Astrocyte of the spinal cord (primary cell): ENCODE data around the gene CDH2.

Source experiments
- DNase-seq: peaks from one replicate; pipeline ENCODE4 v3.0.0; 2011; ENCODE audit warnings: low read depth, low spot score
- H3K4me3 ChIP-seq: 2 replicates; pipeline ENCODE4 v1.5.1; 2011; ENCODE audit warnings: low read depth, mild to moderate bottlenecking, low read length, moderate library complexity
- in situ Hi-C: cut with HindIII; loops from 2 replicates; pipeline ENCODE4 v1.10.0; 2017; ENCODE audit warnings: low sequenced_read_pairs
- TF ChIP-seq, protein P1 (sequence below): IDR thresholded peaks from 2 replicates; pipeline ENCODE4 v1.5.1; 2012; ENCODE audit warnings: low read depth, mild to moderate bottlenecking, low read length, inconsistent platforms

CDH2 gene

DNA sequence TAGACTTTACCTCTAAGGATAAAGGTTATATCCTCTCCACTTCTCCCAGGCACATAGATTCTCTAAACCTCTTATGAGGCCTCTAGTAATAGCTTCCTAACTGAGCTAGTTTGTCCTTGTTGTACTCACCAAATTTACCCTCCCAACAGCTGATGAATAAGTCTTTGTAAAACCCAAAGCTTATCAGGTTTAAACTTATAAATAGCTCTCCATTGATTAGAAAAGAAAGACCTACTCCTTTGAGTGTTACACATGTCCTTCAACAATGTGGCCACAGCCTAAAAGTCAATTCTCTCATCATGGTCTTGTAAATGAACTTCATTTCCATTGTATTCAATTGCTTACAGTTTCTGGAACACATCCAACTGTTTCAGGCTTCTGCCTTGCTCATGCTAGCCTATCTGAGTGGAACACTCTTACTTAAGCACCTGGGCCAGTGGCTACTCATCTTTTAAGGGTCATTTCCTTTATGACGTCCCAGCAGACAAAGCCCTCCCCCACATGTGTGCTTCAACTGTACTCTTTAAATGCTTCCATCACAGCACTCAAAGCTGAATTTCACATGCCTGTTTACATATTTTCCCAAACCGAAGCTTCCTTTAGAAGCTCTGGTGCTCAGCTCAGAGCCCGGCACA, 131.6 kb downstream of the CDH2 start:
- TF ChIP-seq, protein P1, sequence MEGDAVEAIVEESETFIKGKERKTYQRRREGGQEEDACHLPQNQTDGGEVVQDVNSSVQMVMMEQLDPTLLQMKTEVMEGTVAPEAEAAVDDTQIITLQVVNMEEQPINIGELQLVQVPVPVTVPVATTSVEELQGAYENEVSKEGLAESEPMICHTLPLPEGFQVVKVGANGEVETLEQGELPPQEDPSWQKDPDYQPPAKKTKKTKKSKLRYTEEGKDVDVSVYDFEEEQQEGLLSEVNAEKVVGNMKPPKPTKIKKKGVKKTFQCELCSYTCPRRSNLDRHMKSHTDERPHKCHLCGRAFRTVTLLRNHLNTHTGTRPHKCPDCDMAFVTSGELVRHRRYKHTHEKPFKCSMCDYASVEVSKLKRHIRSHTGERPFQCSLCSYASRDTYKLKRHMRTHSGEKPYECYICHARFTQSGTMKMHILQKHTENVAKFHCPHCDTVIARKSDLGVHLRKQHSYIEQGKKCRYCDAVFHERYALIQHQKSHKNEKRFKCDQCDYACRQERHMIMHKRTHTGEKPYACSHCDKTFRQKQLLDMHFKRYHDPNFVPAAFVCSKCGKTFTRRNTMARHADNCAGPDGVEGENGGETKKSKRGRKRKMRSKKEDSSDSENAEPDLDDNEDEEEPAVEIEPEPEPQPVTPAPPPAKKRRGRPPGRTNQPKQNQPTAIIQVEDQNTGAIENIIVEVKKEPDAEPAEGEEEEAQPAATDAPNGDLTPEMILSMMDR = no peak
- H3K4me3 ChIP-seq = no peak overlapping the region
- in situ Hi-C loops = no loop called here
- DNase-seq = peak; percentile 69

DNA sequence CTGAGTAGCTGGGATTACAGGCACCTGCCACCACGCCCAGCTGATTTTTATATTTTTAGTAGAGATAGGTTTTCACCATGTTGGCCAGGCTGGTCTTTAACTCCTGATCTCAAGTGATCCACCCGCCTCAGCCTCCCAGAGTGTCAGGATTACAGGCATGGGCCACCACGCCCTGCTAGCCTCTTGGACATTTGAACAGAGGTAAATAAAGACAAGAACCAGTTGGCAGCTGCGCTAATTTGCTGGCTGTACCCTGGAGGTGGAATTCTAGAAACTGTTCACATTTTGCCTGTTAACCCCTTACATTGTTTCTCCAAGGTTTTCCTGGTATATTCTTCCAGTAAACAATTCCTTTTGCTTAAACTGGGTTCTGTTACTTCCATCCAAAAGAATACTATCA, 132.9 kb downstream of the CDH2 start:
- DNase-seq = no peak
- in situ Hi-C loops = no loop called here
- no peak overlapping the region for H3K4me3 ChIP-seq
- TF ChIP-seq, protein P1 = no peak

DNA sequence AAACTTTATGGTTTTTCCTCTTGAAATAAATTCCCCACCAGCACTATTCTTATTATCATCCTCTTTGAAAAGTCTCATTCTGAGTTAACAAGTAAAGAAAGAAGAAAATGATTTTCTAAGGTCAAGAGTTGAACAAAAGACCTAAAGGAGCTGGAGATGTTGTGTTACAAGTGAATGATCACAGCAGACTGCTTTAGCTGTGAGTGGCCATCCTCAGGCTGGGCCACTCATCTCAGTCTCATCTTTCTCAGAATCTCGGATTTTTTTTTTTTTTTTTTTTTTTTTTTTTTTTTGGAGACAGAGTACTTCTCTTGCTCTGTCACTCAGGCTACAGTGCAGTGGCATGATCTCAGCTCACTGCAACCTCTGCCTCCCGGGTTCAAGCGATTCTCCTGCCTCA, 133.3 kb downstream of the CDH2 start:
- in situ Hi-C loops = no loop called here
- TF ChIP-seq, protein P1 = no peak
- no peak overlapping the region for H3K4me3 ChIP-seq
- no peak for DNase-seq

DNA sequence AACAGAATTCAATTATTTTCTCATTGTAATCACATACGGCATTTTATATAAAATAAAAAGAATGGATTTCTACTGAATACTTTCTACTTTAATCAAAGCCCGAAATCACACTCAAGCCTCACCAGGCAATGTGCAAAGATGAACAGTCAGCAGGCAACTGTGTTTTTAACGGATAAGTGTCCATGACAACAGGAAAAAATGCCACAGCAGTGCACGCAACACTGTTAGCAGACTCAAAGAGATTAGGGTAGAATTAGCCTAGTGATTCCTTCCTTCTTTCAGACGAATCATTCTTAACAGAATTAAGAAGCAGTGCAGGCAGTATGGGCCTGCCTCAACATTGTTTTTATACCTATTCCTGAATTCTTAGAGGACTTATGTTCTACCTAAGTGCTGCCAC, 135.6 kb downstream of the CDH2 start:
- H3K4me3 ChIP-seq = no peak overlapping the region
- TF ChIP-seq, protein P1 = no peak
- DNase-seq = peak; percentile 82
- in situ Hi-C loops = no loop called here

DNA sequence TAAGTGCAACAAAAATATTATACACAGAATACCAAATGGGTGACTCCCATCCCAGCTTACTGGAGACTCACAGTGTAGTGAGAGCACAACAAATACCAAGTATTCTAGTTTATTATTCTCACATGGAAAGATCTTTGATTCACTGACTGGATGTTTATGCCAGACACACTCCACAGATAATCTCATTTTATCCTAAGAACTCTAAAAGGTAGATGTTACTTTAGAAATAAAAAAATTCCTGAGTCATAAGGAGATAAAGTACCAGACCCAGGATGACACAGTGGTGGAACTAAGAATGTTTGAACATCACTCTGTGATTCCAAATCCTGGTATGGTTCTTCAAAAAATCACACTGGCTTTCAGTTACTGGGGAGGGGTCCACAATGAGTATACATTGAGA, 136.2 kb downstream of the CDH2 start:
- in situ Hi-C loops = no loop called here
- no peak overlapping the region for H3K4me3 ChIP-seq
- DNase-seq = no peak
- TF ChIP-seq, protein P1 = no peak

DNA sequence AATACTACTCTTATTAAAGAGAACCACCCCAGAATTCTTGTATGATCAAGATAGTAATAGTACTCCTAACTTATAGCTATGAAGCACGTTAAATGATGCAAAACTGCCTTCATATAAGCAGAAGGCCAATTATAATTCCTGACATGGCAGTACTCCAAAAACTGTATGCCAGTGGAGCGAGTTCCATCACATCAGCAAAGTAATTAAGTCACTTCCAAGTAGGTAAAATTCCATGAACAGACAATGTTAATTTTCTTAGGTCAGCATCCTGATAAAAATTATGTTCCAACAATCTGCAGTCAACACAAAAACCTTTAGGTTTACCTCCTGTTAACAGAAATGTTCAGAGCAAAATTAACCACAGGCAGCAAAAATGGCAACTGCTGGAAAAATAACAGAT, 136.7 kb downstream of the CDH2 start:
- no peak overlapping the region for H3K4me3 ChIP-seq
- DNase-seq = no peak
- in situ Hi-C loops = no loop called here
- TF ChIP-seq, protein P1 = no peak

DNA sequence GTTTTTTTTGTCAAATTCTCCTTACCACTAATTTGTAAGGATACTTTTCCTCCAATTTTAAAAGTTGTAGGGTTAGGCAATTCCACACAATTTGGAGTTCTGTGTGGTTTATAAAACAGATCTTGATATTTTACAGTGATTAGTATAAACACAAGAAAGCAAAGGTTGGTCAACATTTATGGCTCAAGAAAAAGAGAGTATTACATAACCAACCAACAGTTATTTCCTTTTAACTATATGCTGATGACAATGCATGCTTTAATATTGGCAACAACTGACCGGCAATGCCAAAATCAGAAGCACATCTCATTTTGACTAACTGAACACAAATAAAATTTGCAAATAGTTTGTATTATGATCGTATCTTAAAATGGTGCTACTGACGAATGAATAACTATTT, 137.2 kb downstream of the CDH2 start:
- in situ Hi-C loops = no loop called here
- H3K4me3 ChIP-seq = no peak overlapping the region
- no peak for DNase-seq
- TF ChIP-seq, protein P1 = no peak
